GM10248 (cell line): ENCODE measurements around the gene TBC1D24.

Experiments used
- CTCF ChIA-PET: fragments of 300-600 bp; sonication (Branson Sonifier 250); formaldehyde crosslinking; extraction: SDS; loops from one replicate; lab custom pipeline; 2021; ENCODE audit warnings: antibody characterized with exemption; lab: Yijun Ruan, JAX
- POLR2A ChIA-PET: fragments of 350-650 bp; sonication (Branson Sonifier 250); formaldehyde crosslinking; extraction: SDS; loops from one replicate; lab custom pipeline; 2020; ENCODE audit warnings: antibody characterized with exemption; lab: Yijun Ruan, JAX
- DNase-seq: peaks from one replicate; pipeline ENCODE4 v3.0.0; 2012; ENCODE audit errors: extremely low spot score
- CTCF ChIP-seq: IDR thresholded peaks from 2 replicates; pipeline ENCODE4 v1.5.1; 2012; ENCODE audit warnings: mild to moderate bottlenecking, low read depth; ENCODE audit errors: extremely low read depth, missing control alignments, control extremely low read depth

The TBC1D24 gene

GRCh38 chr16:2508722-2509400 lies 33.9 kb downstream of the TBC1D24 start:
- CTCF ChIA-PET = interaction anchor here (1.4 to 4.2 kb wide), 2 partner anchors 8 to 13 kb away, joined by 7 to 24 read pairs; no protein-coding TSS in a partner anchor
- POLR2A ChIA-PET = no interaction called here
- no peak for DNase-seq
- TF ChIP-seq CTCF = no peak

GRCh38 chr16:2511128-2511800 lies 36.3 kb downstream of the TBC1D24 start:
- CTCF ChIA-PET = interaction anchor here (1.6 to 4.2 kb wide), 3 partner anchors 10 to 316 kb away, joined by 4 to 24 read pairs (median 6); no protein-coding TSS in a partner anchor

GRCh38 chr16:2511996-2512734 lies 37.2 kb downstream of the TBC1D24 start:
- CTCF ChIA-PET = interaction anchor here (2.0 to 4.2 kb wide), 2 partner anchors 11 to 317 kb away, joined by 6 to 24 read pairs; no protein-coding TSS in a partner anchor
- no peak for TF ChIP-seq CTCF
- DNase-seq = no peak
- POLR2A ChIA-PET = no interaction called here

More at GRCh38 chr16:2511128-2511800, 36.3 kb downstream of the TBC1D24 start:
- no peak for TF ChIP-seq CTCF
- POLR2A ChIA-PET = no interaction called here
- DNase-seq = no peak

- DNase-seq = peak; percentile 53
- CTCF ChIA-PET = interaction anchor here (1.0 to 4.2 kb wide), 3 partner anchors 12 to 318 kb away, joined by 3 to 24 read pairs (median 6); partner anchors contain the start of gene NTN3
- TF ChIP-seq CTCF = peak; percentile 31
- POLR2A ChIA-PET = no interaction called here
These were observed 37.9 kb downstream of the TBC1D24 start for GRCh38 chr16:2512735-2513404.

GRCh38 chr16:2513405-2514332 lies 38.7 kb downstream of the TBC1D24 start, which contains the start of gene ATP6V0C:
Gene ATP6V0C, plus strand, starts transcription at chr16:2513952. Its CDS starts 152 bp downstream, at chr16:2514104.
- DNase-seq = peak; percentile 97
- no peak for TF ChIP-seq CTCF
- ChIA-PET POLR2A (interaction anchor here (0.5 to 0.6 kb wide), 2 partner anchors 31 to 239 kb away, joined by 3 to 6 read pairs; partner anchors contain the start of gene SRRM2), CTCF (interaction anchor here (1.0 kb wide), 1 partner anchor 43 kb away, joined by 3 read pairs; the partner anchor contains the start of gene NTN3)
